HCT116 (cell line): Measurements from ENCODE around the gene ADAD2.

Experiments
- CTCF ChIP-seq, 3 experiments: fragments of 200-600 bp in 1 of 3; sonication (generic) in 1 of 3; IDR thresholded peaks in 2 of 3; conservative IDR thresholded peaks in 1 of 3; 2 replicates each; pipeline ENCODE4 v1.5.1; 2012 to 2017; ENCODE audit warnings: low read depth in 2 of 3, low read length in 2 of 3, antibody characterized with exemption in 1 of 3, borderline replicate concordance in 1 of 3, control low read depth in 1 of 3, mild to moderate bottlenecking in 1 of 3, mixed read lengths in 1 of 3, mixed run types in 1 of 3, moderate library complexity in 1 of 3; ENCODE audit not compliant: insufficient read depth in 1 of 3
- EZH2 ChIP-seq: fragments of 200-600 bp; sonication (generic); IDR thresholded peaks from 2 replicates; pipeline ENCODE4 v1.6.1; 2017; ENCODE audit warnings: antibody characterized with exemption, mixed run types
- JUND ChIP-seq: IDR thresholded peaks from 2 replicates; pipeline ENCODE4 v1.6.1; 2012
- POLR2A ChIP-seq: IDR thresholded peaks from 2 replicates; pipeline ENCODE4 v1.7.0; 2011; ENCODE audit warnings: borderline replicate concordance; ENCODE audit not compliant: insufficient read depth, insufficient read length; ENCODE audit errors: extremely low read depth
- ZBTB33 ChIP-seq: IDR thresholded peaks from 2 replicates; pipeline ENCODE4 v1.6.1; 2011; ENCODE audit warnings: mild to moderate bottlenecking, low read length, moderate library complexity; ENCODE audit not compliant: insufficient replicate concordance; ENCODE audit errors: extremely low read depth

DNA sequence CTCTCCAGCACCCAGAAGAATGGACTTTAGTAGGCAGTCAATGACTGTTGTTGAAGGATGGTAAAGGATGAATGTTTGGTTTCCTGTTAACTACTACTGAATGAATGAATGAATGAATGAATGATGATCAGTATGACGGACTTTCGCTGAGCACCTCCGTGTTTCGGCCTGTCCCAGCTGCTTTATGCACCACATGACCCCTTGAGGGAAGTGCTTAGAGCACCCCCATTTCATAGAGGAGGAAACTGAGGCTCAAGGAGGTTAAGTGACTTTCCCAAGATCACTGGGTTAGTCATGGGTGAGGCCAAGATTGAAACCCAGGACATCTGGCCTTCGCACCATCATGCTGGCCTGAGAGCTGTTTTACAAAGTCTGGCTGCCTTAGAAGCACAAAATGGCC lies 42.0 kb downstream of the ADAD2 start:
- TF ChIP-seq JUND: no peak
- TF ChIP-seq CTCF (IDR thresholded peaks at IDR 0.05 in 2 of 3, conservative IDR thresholded peaks at IDR 0.05 in 1 of 3; ENCODE audit: borderline replicate concordance in 1 of 3, insufficient read depth in 1 of 3, low read depth in 2 of 3, low read length in 2 of 3): no peak
- no peak for TF ChIP-seq EZH2
- no peak for TF ChIP-seq POLR2A
- no peak for TF ChIP-seq ZBTB33
